Large intestine (tissue), 3 donors: ENCODE results near the gene GREB1. TPM values are rescaled to one million over a fixed set of nuclear protein-coding genes. Genes with fewer than 3 reads are reported as not detected.

Experiments
- DNase-seq, 2 donors: peaks; one replicate each; pipeline versions ENCODE4 v3.0.0 to v3.0.0-alpha.2; 2013
- H3K27ac ChIP-seq: one replicate; pipeline ENCODE4 v1.5.1; 2013; ENCODE audit warnings: low read length
- H3K27me3 ChIP-seq: 2 replicates; pipeline ENCODE4 v1.6.1; 2013; ENCODE audit warnings: low read length; ENCODE audit not compliant: control insufficient read depth, insufficient read depth
- H3K36me3 ChIP-seq: 2 replicates; pipeline ENCODE4 v1.6.1; 2013; ENCODE audit warnings: low read length; ENCODE audit not compliant: control insufficient read depth, insufficient read depth
- H3K4me1 ChIP-seq: one replicate; pipeline ENCODE4 v1.6.1; 2013; ENCODE audit warnings: low read length; ENCODE audit not compliant: control insufficient read depth, insufficient read depth
- H3K4me3 ChIP-seq: one replicate; pipeline ENCODE4 v1.5.1; 2013; ENCODE audit warnings: low read length
- H3K9me3 ChIP-seq: one replicate; pipeline ENCODE4 v1.6.1; 2013; ENCODE audit warnings: mild to moderate bottlenecking, low read depth, low read length, moderate library complexity; ENCODE audit not compliant: control insufficient read depth
- WGBS: methylation state at CpG from one replicate; pipeline ENCODE4 v1.1.5; 2013; ENCODE audit warnings: low lambda C conversion rate; ENCODE audit not compliant: insufficient coverage; 5-methylcytosine and 5-hydroxymethylcytosine counted together
- polyA plus RNA-seq: library from polyadenylated mRNA; unstranded; fragments of 120-200 nt; gene quantifications from one replicate; pipeline ENCODE4 v1.2.1, GENCODE V29; 2013

GREB1 gene
- polyA plus RNA-seq, 1 donor = 2.6 TPM

DNA sequence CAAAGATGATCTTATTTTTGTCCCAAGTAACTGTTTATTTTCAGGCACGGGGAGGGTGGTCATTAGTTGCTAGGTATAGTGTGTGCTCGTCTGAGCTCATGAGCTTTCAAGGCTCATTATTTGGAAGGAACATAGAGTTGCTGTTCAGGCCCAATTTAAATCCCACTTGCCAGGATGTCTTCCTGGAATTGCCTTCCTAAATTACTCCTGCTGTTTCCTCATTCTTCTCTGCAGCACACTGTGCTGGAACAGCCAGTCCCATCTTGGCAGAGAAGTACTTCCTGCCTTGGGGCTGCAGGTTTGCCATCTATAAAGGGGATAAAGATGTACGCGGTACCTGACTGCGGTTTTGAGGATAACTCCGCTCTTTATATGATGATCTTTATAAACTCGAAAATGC, 37.3 kb downstream of the GREB1 start:
- no peaks in the 10 kb centered on the region for H3K9me3 ChIP-seq
- no peaks in the 10 kb centered on the region for H3K27me3 ChIP-seq
- no peak for DNase-seq
- no peaks in the 10 kb centered on the region for H3K36me3 ChIP-seq
- H3K27ac ChIP-seq = no peak overlapping the region
- WGBS = 80% methylated on average over 5 of the region's 7 CpGs
- H3K4me1 ChIP-seq = no peaks in the 10 kb centered on the region
- no peak overlapping the region for H3K4me3 ChIP-seq

DNA sequence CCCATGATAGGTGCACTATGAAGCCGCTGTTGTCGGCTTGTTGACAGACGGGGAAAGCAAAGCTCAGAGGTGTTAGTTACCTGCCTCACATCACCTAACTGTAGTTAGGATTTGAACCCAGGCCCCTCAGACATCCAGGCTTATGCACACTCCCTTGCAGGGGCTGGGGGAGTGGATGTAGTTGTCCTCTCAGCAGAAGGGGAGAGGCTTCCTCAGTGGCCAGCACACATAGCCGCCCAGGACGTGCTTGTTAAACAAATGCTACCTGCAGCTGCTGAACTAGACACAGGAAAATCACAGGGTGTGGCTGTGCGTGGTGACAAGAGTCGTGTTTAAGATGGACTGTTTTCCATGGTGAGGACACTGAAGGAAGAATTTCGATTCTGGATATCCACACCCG, 39.2 kb downstream of the GREB1 start:
- Histone ChIP-seq H3K9me3 (no peaks in the 10 kb centered on the region), H3K27ac (no peak overlapping the region), H3K4me1 (no peaks in the 10 kb centered on the region), H3K4me3 (no peak overlapping the region), H3K27me3 (no peaks in the 10 kb centered on the region), H3K36me3 (no peaks in the 10 kb centered on the region)
- DNase-seq = no peak
- no CpG with 5 or more reads among the region's 9 CpGs for WGBS

DNA sequence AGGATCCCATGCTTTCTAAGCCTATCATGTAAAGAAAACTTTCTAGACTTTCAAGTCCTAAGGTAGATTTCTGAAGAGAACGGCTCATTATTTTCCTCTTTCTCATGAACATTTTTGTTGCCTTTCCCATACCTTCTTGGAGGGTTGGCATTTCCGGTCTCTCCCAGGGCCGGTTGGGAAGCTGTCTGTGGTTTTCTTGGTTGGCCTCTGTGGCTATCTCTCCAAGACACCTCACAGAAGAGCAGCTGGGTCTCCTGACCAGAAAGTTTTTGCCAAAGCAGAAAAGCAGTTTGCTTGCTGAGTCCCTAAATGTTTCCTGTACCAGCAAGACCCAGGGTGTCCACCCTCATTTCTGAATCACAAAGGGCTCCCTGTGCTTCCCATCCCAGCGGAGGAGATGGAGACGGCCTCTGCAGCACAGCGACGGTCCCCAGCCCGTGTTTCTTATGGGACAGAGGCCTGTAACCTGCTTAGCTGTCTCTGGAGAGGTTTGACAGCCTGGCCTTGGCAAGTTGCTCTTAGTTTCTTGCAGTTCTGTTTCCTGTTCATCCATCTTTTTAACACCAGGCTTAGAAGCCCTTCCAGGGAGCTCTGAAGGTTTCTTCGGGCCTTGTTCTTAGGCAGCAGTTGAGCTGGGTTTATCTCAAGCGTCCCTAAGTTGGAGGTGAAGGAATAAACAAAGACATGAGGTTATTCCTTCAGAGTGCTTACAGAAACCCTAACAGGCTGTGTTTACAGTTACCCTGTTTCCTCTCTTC, 39.8 kb downstream of the GREB1 start:
- H3K27me3 ChIP-seq = no peaks in the 10 kb centered on the region
- H3K4me1 ChIP-seq = no peaks in the 10 kb centered on the region
- no peak overlapping the region for H3K27ac ChIP-seq
- no peaks in the 10 kb centered on the region for H3K36me3 ChIP-seq
- DNase-seq = peak in 1 of 2 donors; percentile 8
- H3K9me3 ChIP-seq = no peaks in the 10 kb centered on the region
- 80% methylated on average over 1 of the region's 10 CpGs for WGBS
- no peak overlapping the region for H3K4me3 ChIP-seq

DNA sequence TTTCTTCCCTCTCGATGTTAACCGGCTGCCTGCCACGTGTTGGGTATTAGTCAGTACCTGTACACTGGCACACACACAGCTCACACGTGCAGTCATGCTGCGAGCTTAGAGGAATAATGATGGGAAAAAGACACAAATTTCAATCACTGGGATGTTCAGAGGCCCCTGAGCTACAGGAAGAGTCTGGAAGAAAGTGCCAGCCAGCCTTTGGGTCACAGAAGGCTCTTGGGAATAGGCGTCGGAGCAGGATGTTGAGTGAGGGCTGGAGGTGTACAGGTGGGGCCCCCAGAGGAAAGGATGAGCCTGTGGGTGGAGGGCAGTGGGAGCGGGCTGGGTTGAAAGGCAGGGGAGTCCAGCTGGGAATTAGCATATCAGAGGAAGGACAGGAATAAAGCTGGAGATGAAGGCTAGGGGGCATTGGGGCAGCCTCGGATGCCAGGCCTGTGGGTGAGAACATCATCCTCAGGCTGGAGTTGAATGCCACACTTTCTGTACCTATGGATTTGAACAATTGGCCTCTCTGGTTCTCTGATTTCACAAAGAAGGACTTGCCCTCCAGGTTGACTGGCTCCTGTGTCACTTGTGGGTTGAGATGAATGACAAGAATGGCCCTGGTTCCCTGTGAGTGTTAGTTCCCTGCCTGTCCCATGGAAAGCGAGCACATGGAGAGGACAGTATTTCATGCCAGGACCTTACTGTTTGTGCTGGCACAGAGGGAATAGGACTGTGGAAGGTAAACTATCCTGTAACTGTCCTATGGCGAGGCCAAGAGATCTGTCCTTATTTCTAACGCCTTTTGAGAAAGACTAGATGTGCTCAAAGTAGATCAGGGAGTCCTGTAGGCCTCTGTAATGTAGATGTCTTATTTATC, 40.6 kb downstream of the GREB1 start:
- WGBS = no CpG with 5 or more reads among the region's 12 CpGs
- Histone ChIP-seq H3K9me3 (no peaks in the 10 kb centered on the region), H3K27me3 (no peaks in the 10 kb centered on the region), H3K27ac (no peak overlapping the region), H3K4me3 (no peak overlapping the region), H3K36me3 (no peaks in the 10 kb centered on the region), H3K4me1 (no peaks in the 10 kb centered on the region)
- no peak for DNase-seq

DNA sequence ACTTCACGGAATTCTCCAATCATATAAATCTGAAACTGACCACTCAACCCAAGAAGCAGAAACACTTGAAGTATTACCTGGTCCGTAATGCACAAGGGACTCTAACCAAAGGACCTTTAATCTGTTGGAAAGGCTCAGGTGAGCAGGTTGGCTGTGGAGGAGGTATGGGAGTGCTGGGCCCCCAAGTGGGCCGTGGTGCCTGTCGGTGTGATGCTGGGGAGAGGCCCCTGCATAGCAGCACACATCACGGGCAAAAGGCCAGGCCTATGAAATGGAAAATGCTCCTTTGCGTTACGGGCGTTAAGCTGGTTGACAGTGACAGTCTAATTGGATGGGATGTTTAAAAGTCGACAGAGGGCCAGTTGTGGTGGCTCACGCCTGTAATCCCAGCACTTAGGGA, 42.6 kb downstream of the GREB1 start:
- DNase-seq = no peak
- no peaks in the 10 kb centered on the region for H3K36me3 ChIP-seq
- no peaks in the 10 kb centered on the region for H3K27me3 ChIP-seq
- H3K4me3 ChIP-seq = no peak overlapping the region
- no CpG with 5 or more reads among the region's 10 CpGs for WGBS
- no peak overlapping the region for H3K27ac ChIP-seq
- H3K4me1 ChIP-seq = no peaks in the 10 kb centered on the region
- no peaks in the 10 kb centered on the region for H3K9me3 ChIP-seq

DNA sequence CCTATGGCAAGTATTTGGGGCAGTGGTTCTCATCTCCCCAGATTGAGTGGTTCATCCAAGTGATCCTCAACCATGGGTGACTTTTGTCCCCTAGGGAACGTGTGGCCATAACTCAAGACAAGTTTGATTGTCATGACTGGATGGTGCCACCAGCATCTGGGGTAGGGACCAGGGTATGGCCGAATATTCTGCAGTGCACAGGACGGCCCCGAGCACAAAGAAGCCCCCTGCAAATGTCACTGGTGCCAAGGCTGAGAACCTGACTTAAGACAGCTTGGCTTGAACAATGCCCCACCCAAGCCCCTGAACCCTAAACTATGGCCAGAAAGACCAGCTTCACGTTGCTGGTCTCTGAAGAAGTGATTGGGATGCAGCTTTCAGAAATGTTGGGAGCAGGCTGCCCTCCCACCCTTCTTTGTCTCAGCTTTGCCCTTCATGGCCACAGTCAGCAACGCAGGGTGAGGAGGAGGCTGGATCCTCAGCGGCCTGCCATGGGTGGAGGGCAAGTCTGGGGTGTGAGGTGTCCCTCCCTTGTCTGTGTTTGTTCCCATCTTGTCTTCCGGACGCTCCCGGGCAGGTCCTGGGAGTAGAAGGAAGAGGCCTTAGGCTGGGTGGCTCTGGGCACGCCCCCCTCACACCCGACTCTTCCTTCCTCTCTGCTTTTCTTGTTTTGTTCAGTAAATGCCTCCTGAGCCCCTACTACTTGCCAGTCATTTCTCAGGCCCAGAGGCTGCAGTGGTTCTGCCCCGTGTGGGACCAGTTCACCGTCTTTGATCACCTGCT, 43.4 kb downstream of the GREB1 start:
- no peak overlapping the region for H3K4me3 ChIP-seq
- H3K27ac ChIP-seq = no peak overlapping the region
- DNase-seq = no peak
- no CpG with 5 or more reads among the region's 14 CpGs for WGBS
- no peaks in the 10 kb centered on the region for H3K36me3 ChIP-seq
- H3K27me3 ChIP-seq = no peaks in the 10 kb centered on the region
- peaks cover under 1% of the 10 kb centered on the region for H3K9me3 ChIP-seq
- no peaks in the 10 kb centered on the region for H3K4me1 ChIP-seq

DNA sequence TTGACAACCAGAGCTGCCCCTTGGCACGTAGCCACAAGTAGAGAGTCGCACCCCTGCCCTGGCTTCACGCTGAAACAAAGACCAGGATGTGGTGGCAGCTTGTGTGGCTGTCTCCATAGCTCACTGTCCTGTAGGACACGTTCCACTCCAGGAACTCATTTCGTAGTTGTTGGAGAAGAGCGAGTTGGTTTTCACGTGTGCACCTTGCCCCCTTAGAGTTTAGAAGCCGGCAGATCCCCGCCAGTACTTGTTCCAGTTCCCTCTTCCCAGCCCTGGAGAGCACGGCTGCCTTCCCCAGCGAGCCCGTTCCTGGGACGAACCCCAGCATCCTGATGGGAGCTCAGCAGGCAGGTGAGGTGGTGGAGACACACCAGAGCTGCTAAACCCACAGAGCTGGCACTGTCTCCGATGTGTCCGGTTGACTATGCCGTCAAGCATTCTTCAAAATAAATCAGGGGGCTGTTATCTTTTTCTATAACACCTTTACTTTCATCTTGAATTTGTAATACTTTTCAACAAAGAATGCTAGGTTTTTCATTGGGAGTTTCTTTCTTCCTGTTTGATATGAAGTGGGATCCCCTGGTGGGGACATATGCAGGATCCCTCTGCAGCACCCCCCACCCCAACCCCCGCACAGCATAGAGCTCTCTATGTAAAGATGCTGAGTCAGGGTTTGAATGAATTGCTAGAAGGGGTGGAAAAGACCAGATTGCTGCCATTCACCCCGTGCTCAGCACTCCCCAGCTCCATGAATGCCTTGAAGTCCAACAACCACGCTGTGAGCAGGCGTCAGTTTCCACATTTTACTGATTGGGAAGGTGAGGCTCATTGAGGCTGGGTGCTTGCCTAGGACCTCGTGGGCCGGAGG, 44.5 kb downstream of the GREB1 start:
- no peaks in the 10 kb centered on the region for H3K4me1 ChIP-seq
- H3K36me3 ChIP-seq = no peaks in the 10 kb centered on the region
- H3K4me3 ChIP-seq = no peak overlapping the region
- H3K27ac ChIP-seq = no peak overlapping the region
- H3K9me3 ChIP-seq = peaks cover 2% of the 10 kb centered on the region
- no peaks in the 10 kb centered on the region for H3K27me3 ChIP-seq
- WGBS = no CpG with 5 or more reads among the region's 22 CpGs
- DNase-seq = no peak

DNA sequence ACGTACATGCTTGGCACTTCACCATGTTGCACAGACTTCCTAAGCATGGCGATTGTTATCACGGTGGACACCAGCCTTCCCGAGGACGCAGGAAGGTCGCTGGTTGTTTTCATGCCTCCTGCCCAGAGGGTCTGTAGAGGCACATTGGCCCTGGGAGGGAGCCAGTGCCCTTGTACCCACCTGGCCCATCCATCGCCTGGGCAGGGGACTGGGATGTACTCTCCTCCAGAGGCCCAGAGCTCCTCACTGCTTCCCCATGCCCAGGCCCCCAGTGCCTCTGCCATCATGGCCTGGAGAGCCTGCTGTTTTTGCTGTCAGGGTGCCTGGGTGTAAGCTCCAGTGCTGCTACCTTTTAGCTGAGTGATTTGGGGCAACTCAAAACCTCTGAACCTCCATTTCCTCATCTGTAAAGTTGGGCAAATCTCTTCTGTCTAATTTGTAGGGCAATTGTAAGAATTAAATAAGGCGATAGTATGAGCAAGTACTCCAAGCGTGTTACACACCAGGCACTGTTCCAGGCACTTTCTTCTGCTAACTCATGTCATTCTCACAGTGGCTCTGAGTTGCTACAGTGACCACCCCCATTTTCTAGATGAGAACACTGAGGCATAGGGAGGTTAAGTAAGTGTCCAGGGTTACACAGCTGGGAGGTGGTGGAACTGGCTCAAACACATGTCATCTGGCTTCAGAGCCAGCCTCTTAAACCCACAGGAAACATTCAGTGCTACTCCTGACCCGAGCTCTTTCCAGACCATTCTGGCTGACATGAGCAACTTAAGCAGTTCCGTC, 45.3 kb downstream of the GREB1 start:
- H3K27ac ChIP-seq = no peak overlapping the region
- peaks cover 2% of the 10 kb centered on the region for H3K9me3 ChIP-seq
- H3K4me3 ChIP-seq = no peak overlapping the region
- no CpG with 5 or more reads among the region's 11 CpGs for WGBS
- DNase-seq = no peak
- H3K36me3 ChIP-seq = no peaks in the 10 kb centered on the region
- H3K27me3 ChIP-seq = no peaks in the 10 kb centered on the region
- peaks cover 3% of the 10 kb centered on the region for H3K4me1 ChIP-seq

DNA sequence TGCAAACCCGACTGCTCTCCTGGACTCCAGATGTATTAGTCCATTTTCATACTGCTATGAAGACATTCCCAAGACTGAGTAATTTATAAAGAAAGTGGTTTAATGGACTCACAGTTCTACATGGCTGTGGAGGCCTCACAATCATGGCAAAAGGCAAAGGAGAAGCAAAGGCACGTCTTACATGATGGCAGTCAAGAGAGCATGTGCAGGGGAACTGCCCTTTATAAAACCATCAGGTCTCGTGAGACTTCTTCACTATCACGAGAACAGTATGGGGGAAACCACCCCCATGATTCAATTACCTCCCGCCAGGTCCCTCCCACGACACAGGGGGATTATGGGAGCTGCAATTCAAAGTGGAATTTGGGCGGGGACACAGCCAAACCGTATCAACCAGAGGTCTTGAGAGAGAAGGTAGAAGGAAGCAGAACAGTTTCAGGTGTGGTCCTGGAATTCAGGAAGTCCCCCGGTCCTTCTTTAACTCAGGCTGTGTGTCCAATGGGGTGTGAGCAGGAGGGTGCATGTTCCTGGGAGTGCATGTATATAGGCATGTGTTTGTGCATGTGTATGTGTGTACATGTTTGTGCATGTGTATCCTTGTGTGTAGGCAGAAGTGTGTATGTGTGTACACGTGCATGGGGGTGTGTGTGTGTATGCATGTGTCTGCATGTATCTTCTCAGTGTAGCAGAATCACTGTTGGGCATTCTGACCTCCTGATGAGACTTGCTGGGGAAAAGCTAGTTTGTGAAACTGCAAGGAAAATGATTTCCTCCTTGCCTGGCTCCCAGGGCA, 46.2 kb downstream of the GREB1 start:
- DNase-seq = no peak
- Histone ChIP-seq H3K36me3 (no peaks in the 10 kb centered on the region), H3K27me3 (no peaks in the 10 kb centered on the region), H3K9me3 (peaks cover 2% of the 10 kb centered on the region), H3K4me1 (peaks cover 3% of the 10 kb centered on the region), H3K27ac (no peak overlapping the region), H3K4me3 (no peak overlapping the region)
- WGBS = no CpG with 5 or more reads among the region's 10 CpGs
